GM19025 (cell line): ENCODE data around the gene ARL8A.
"Not testable (repeated sequence)": the region's sequence is repeated elsewhere in the genome, so short reads cannot be mapped to it uniquely, and the experiment has no call there.

ENCODE experiments used
- ATAC-seq: cut with Tn5 transposase; IDR thresholded peaks from one replicate; pipeline ENCODE4 v1.9.1; 2021; ENCODE audit warnings: mild to moderate bottlenecking, low read depth, moderate library complexity; ENCODE audit not compliant: unreplicated experiment

ARL8A gene

GRCh38 chr1:202144402-202145067 lies at the start of gene ARL8A:
Gene ARL8A (minus strand): TSS chr1:202144737. CDS start chr1:202144572, 165 bp downstream.
- peak; percentile 55 for ATAC-seq

GRCh38 chr1:202194328-202194648 lies 49.8 kb upstream of the ARL8A start:
- no peak for ATAC-seq

- ATAC-seq = no peak
Observed at GRCh38 chr1:202193614-202194327, 49.2 kb upstream of the ARL8A start, which contains the start of gene LGR6. Gene LGR6 (plus strand): TSS chr1:202193799. CDS start chr1:202193990, 191 bp downstream.

GRCh38 chr1:202192770-202193613 lies 48.5 kb upstream of the ARL8A start:
- no peak for ATAC-seq

GRCh38 chr1:202191391-202191790 lies 46.9 kb upstream of the ARL8A start:
- not testable (repeated sequence) for ATAC-seq

- no peak for ATAC-seq
Observed at GRCh38 chr1:202189918-202190715, 45.6 kb upstream of the ARL8A start.

GRCh38 chr1:202189001-202189790 lies 44.7 kb upstream of the ARL8A start:
- ATAC-seq = no peak

- ATAC-seq = no peak
Observed at GRCh38 chr1:202187697-202188407, 43.3 kb upstream of the ARL8A start.

- ATAC-seq = no peak
Observed at GRCh38 chr1:202187041-202187671, 42.6 kb upstream of the ARL8A start.

- no peak for ATAC-seq
Observed at GRCh38 chr1:202186327-202186726, 41.8 kb upstream of the ARL8A start.

- no peak for ATAC-seq
Observed at GRCh38 chr1:202184750-202185460, 40.4 kb upstream of the ARL8A start.

- no peak for ATAC-seq
Observed at GRCh38 chr1:202182040-202182877, 37.7 kb upstream of the ARL8A start.

GRCh38 chr1:202181586-202181985 lies 37.0 kb upstream of the ARL8A start:
- no peak for ATAC-seq

GRCh38 chr1:202180751-202181139 lies 36.2 kb upstream of the ARL8A start:
- ATAC-seq = not testable (repeated sequence)

- ATAC-seq = no peak
Observed at GRCh38 chr1:202179828-202180750, 35.6 kb upstream of the ARL8A start.
